ENCODE data around the gene C2CD4C.
"Not testable (repeated sequence)": the region's sequence is repeated elsewhere in the genome, so short reads cannot be mapped to it uniquely, and the experiment has no call there.

C2CD4C gene

DNA sequence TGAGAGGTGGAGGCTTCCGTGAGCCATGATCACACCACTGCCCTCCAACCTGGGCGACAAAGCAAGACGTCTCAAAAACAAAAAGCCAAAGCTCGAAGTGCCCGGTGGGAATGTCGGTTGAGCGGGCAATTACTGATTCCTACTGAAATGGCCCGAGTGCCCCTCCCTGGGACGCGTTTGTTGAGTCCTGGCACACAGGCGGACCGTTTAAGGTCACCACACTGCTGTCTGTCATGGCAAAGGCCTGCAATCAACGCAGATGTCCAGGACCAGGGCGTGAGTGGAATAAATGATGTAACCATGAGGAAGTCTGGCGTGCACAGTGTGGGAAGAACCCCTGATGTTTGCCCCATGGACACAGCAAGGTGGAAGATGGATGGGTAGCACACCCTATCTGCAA lies 19.2 kb upstream of the C2CD4C start:
- no peak for FAIRE-seq
- TF ChIP-seq, protein P1, sequence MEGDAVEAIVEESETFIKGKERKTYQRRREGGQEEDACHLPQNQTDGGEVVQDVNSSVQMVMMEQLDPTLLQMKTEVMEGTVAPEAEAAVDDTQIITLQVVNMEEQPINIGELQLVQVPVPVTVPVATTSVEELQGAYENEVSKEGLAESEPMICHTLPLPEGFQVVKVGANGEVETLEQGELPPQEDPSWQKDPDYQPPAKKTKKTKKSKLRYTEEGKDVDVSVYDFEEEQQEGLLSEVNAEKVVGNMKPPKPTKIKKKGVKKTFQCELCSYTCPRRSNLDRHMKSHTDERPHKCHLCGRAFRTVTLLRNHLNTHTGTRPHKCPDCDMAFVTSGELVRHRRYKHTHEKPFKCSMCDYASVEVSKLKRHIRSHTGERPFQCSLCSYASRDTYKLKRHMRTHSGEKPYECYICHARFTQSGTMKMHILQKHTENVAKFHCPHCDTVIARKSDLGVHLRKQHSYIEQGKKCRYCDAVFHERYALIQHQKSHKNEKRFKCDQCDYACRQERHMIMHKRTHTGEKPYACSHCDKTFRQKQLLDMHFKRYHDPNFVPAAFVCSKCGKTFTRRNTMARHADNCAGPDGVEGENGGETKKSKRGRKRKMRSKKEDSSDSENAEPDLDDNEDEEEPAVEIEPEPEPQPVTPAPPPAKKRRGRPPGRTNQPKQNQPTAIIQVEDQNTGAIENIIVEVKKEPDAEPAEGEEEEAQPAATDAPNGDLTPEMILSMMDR (IDR thresholded peaks at IDR 0.05; ENCODE audit: insufficient read depth, missing control alignments), result no peak
- no peak for DNase-seq (ENCODE audit: insufficient read length, low spot score)

DNA sequence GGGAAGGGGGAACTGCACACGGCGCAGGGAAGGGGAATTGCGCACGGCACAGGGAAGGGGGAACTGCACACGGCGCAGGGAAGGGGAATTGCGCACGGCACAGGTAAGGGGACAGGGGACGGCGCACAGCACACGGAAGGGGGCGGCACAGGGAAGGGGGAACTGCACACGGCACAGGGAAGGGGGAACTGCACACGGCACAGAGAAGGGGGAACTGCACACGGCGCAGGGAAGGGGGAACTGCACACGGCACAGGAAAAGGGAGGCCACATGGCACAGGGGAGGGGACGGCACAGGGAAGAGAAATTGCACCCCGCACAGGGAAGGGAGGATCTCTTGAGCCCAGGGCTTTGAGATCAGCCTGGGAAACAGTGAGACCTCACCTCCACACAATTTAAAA lies 18.7 kb upstream of the C2CD4C start:
- not testable (repeated sequence) for FAIRE-seq; DNase-seq (ENCODE audit: insufficient read length, low spot score)

GRCh38 chr19:426725-427445 lies 17.9 kb upstream of the C2CD4C start:
- FAIRE-seq (no peak), DNase-seq (ENCODE audit: insufficient read length, low spot score) (no peak)
- TF ChIP-seq, protein P1 (IDR thresholded peaks at IDR 0.05; ENCODE audit: insufficient read depth, missing control alignments), result no peak

DNA sequence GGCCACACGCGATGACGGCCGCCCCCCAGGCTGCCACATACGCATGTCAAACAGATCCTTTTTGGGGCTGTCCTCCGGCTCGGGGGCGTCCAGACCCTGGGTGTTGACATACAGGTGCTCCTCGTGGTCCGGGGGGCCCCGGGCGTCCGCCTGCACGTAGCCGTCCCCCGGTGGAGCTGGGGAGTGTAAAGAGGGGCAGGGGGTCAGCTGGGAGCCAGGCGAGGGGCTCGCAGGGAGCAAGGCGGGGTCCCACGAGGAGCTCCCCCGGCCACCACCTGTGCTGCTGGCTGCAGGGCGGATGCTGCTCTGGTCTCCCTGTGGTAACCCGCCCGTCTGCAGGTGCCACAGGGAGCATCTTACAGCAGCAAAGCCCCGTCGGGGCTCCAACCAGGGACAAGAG lies 16.1 kb upstream of the C2CD4C start:
- TF ChIP-seq, protein P1 (IDR thresholded peaks at IDR 0.05; ENCODE audit: insufficient read depth, missing control alignments), result no peak
- FAIRE-seq (no peak), DNase-seq (ENCODE audit: insufficient read length, low spot score) (no peak)

DNA sequence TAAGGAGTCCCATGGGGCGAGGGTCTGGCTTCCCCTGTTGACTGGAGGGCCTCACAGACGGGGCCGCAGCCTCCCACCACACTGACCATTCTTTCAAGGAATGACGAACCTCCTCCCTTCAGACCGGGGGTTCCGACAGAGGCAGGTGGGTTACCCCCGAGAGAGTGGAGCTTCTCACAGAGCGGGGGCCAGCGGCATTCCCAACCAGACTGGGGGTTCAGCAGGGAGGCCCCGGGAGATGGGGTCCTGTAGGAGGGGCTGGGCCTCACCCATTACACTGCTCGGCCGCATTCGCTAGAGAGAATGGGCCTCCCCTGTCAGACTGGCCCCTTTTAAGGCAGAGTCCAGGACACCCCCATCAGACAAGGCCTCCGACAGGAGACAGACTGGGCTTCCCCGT lies 15.6 kb upstream of the C2CD4C start:
- DNase-seq (ENCODE audit: insufficient read length, low spot score) (no peak), FAIRE-seq (no peak)
- TF ChIP-seq, protein P1 (IDR thresholded peaks at IDR 0.05; ENCODE audit: insufficient read depth, missing control alignments), result no peak

DNA sequence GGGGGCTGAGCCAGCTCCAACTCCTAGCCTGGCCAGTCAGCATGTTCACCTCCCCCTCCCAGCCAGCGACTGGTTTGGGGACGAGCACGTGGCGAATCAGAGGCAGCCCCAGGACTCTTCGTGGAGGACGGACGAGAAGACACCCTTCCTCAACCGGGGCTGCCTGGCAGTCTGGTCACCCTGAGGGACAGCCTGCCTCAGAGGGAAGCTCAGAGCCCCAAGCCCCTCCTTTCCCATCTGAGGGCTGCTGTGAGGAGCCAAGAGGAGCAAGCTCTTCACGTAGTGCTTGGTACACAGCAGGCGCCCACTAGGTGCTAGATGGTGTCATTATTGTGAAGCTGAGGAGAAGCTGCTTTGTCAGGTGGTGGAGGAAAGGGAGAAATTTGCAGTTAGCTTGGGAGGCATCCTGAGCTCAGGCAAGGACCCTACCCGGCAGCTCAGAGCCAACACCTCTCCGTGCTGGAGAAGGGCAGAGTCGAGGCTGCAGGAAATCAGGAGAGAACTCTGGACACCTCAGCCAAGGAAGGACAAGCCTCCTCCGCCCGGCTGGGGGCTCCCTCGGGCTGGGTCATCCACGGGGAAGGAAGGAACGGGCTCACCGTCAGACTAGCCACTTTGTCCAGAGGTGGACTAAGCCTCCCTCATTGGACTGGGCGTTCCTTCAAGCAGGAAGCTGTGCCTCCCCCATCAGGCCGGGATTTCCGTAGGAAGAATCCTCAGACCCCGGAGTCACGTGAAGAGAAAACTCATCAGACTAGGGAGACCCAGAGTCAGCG lies 14.9 kb upstream of the C2CD4C start:
- FAIRE-seq, result no peak
- DNase-seq (ENCODE audit: insufficient read length, low spot score), result no peak
- TF ChIP-seq, protein P1 (IDR thresholded peaks at IDR 0.05; ENCODE audit: insufficient read depth, missing control alignments), result no peak

GRCh38 chr19:422917-423226 lies 13.9 kb upstream of the C2CD4C start:
- not testable (repeated sequence) for DNase-seq (ENCODE audit: insufficient read length, low spot score); FAIRE-seq

- TF ChIP-seq, protein P1 (IDR thresholded peaks at IDR 0.05; ENCODE audit: insufficient read depth, missing control alignments), result no peak
- FAIRE-seq (no peak), DNase-seq (ENCODE audit: insufficient read length, low spot score) (no peak)
Measured at GRCh38 chr19:422213-422916, 13.4 kb upstream of the C2CD4C start.

All from D721Med (cell line).